OCI-LY3 (cell line): ENCODE data around the gene ADORA2A.
"Not testable (repeated sequence)": the region's sequence is repeated elsewhere in the genome, so short reads cannot be mapped to it uniquely, and the experiment has no call there.

Experiments
- H2AFZ ChIP-seq: fragments of 200-600, 300-600 bp; shearing (Covaris generic); 2 replicates; pipeline ENCODE4 v1.6.0; 2014; ENCODE audit warnings: antibody characterized with exemption, low read depth, low read length
- H3K27ac ChIP-seq: fragments of 200-600, 300-600 bp; sonication (generic); 2 replicates; pipeline ENCODE4 v1.5.1; 2014; ENCODE audit warnings: mild to moderate bottlenecking, low read length, moderate library complexity, mixed read lengths
- H3K27me3 ChIP-seq: fragments of 200-600, 300-600 bp; sonication (generic); 2 replicates; pipeline ENCODE4 v1.6.1; 2014; ENCODE audit warnings: low read depth, low read length, mixed read lengths
- H3K36me3 ChIP-seq: fragments of 200-600, 300-600 bp; sonication (generic); replicated peaks from 2 replicates; pipeline ENCODE3; 2014; ENCODE audit warnings: low read depth, low read length, mixed read lengths
- H3K4me1 ChIP-seq: fragments of 300-600, 200-600 bp; sonication (generic); 2 replicates; pipeline ENCODE4 v1.6.1; 2014; ENCODE audit warnings: low read length, mixed read lengths
- H3K4me2 ChIP-seq: fragments of 200-600, 300-600 bp; sonication (generic); 2 replicates; pipeline ENCODE4 v1.6.1; 2014; ENCODE audit warnings: low read length, mixed read lengths
- H3K4me3 ChIP-seq: fragments of 300-600, 200-600 bp; sonication (generic); 2 replicates; pipeline ENCODE4 v1.5.1; 2014; ENCODE audit warnings: antibody characterized with exemption, mild to moderate bottlenecking, low read length, moderate library complexity
- H3K79me2 ChIP-seq: fragments of 300-600, 200-600 bp; shearing (Covaris generic); 2 replicates; pipeline ENCODE4 v1.6.1; 2014; ENCODE audit warnings: mild to moderate bottlenecking, low read length, mixed read lengths
- H3K9ac ChIP-seq: fragments of 300-600, 200-600 bp; shearing (Covaris generic); 2 replicates; pipeline ENCODE4 v1.6.0; 2014; ENCODE audit warnings: mild to moderate bottlenecking, low read length, moderate library complexity
- H3K9me3 ChIP-seq: fragments of 200-600, 300-600 bp; shearing (Covaris generic); 2 replicates; pipeline ENCODE4 v1.6.1; 2014; ENCODE audit warnings: low read length, mixed read lengths; ENCODE audit not compliant: insufficient read depth
- H4K20me1 ChIP-seq: fragments of 200-600, 300-600 bp; sonication (generic); 2 replicates; pipeline ENCODE4 v1.6.1; 2016; ENCODE audit warnings: low read length, mixed read lengths; ENCODE audit not compliant: insufficient read depth
- EZH2phosphoT487 ChIP-seq: fragments of 200-600 bp; shearing (Covaris generic); IDR thresholded peaks from 2 replicates; pipeline ENCODE4 v1.6.1; 2018; ENCODE audit warnings: antibody characterized with exemption, mixed run types, low read depth
- TF ChIP-seq, protein P1 (sequence below): fragments of 200-600, 300-600 bp; sonication (generic); IDR thresholded peaks from 2 replicates; pipeline ENCODE4 v1.5.1; 2014; ENCODE audit warnings: antibody characterized with exemption, low read length, low read depth

Gene ADORA2A

DNA sequence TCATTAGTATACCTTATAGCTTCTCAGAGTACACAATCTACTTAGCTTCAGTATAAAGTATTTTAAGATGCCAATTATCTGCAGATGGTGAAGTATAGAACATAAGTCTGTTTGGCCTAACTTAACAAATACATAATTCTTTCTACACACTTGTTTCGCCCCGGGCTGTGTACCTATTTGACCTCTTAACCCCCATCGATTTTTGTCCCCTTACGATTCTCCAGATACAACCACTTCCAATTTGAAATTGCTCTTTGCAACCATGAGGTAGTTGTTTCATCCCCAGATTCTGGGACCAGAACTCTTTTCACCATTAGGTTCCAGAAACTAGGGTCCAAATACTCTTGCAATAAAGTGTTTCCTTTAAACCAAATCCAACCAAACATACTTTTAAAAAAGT is 57.8 kb downstream of the ADORA2A start:
- Histone ChIP-seq H3K27ac (no peak overlapping the region), H3K4me2 (no peak overlapping the region), H3K4me1 (peaks cover 10% of the 10 kb centered on the region), H3K9ac (no peak overlapping the region), H2AFZ (no peak overlapping the region), H4K20me1 (no peaks in the 10 kb centered on the region), H3K79me2 (no peaks in the 10 kb centered on the region), H3K27me3 (peaks cover 16% of the 10 kb centered on the region), H3K9me3 (no peaks in the 10 kb centered on the region), H3K36me3 (no peaks in the 10 kb centered on the region), H3K4me3 (no peak overlapping the region)
- TF ChIP-seq EZH2phosphoT487, result no peak
- TF ChIP-seq, protein P1, sequence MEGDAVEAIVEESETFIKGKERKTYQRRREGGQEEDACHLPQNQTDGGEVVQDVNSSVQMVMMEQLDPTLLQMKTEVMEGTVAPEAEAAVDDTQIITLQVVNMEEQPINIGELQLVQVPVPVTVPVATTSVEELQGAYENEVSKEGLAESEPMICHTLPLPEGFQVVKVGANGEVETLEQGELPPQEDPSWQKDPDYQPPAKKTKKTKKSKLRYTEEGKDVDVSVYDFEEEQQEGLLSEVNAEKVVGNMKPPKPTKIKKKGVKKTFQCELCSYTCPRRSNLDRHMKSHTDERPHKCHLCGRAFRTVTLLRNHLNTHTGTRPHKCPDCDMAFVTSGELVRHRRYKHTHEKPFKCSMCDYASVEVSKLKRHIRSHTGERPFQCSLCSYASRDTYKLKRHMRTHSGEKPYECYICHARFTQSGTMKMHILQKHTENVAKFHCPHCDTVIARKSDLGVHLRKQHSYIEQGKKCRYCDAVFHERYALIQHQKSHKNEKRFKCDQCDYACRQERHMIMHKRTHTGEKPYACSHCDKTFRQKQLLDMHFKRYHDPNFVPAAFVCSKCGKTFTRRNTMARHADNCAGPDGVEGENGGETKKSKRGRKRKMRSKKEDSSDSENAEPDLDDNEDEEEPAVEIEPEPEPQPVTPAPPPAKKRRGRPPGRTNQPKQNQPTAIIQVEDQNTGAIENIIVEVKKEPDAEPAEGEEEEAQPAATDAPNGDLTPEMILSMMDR, result no peak

- Histone ChIP-seq H3K27ac (no peak overlapping the region), H3K9me3 (no peaks in the 10 kb centered on the region), H3K27me3 (peaks cover 15% of the 10 kb centered on the region), H3K9ac (no peak overlapping the region), H3K79me2 (no peaks in the 10 kb centered on the region), H3K4me3 (no peak overlapping the region), H4K20me1 (no peaks in the 10 kb centered on the region), H3K36me3 (no peaks in the 10 kb centered on the region), H2AFZ (no peak overlapping the region), H3K4me1 (peaks cover 10% of the 10 kb centered on the region), H3K4me2 (no peak overlapping the region)
- TF ChIP-seq EZH2phosphoT487, result no peak
- TF ChIP-seq, protein P1, result peak; percentile 49
Observed at GRCh38 chr22:24485608-24486007, 58.2 kb downstream of the ADORA2A start.

DNA sequence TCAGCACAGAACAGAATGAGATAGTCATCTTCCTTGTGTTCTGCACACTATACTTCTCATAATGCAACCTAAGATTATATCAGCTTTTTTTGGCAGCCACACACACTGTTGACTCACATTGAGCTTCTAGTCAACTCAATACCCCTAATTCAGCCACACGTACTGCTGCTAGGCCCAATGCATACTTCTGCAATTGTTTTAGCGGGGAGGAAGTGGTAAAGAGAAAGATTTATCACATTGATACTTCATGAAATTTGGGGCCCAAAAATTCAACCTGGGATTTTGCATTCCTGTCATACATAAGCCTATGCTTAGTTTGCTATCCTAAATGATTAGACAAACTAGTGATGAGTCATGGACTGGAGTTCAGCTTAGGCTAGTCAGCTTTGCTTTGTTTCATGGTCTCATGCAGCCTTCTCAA is 59.1 kb downstream of the ADORA2A start:
- H3K27ac ChIP-seq, result no peak overlapping the region
- TF ChIP-seq EZH2phosphoT487, result no peak
- H3K4me1 ChIP-seq, result peaks cover 10% of the 10 kb centered on the region
- no peak overlapping the region for H2AFZ ChIP-seq
- no peaks in the 10 kb centered on the region for H3K36me3 ChIP-seq
- no peaks in the 10 kb centered on the region for H3K9me3 ChIP-seq
- no peaks in the 10 kb centered on the region for H3K79me2 ChIP-seq
- no peaks in the 10 kb centered on the region for H4K20me1 ChIP-seq
- H3K27me3 ChIP-seq, result peaks cover 7% of the 10 kb centered on the region
- H3K4me2 ChIP-seq, result peak overlapping the region; percentile 35
- no peak overlapping the region for H3K4me3 ChIP-seq
- no peak overlapping the region for H3K9ac ChIP-seq

DNA sequence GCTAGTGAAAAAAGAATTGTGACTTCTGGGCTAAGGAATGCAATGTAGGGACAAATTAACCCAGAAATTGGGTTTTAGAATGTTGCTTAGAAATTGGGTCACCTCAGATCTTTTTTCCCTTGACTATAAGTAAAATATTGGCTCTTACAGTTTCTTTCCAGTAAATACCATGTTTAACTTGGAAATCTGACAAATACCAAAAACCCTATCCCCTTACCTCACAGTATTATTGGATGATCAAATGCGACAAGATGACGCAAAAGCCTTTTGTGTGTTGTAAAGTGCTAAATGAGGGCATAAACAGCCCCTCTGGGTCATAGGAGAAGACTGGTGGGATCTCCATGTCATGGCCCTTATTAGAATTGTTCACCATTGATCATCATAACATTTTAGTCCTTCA is 61.6 kb downstream of the ADORA2A start:
- Histone ChIP-seq H3K9me3 (no peaks in the 10 kb centered on the region), H3K79me2 (no peaks in the 10 kb centered on the region), H3K4me1 (peaks cover 10% of the 10 kb centered on the region), H3K4me3 (no peak overlapping the region), H3K36me3 (no peaks in the 10 kb centered on the region), H3K27me3 (peaks cover 4% of the 10 kb centered on the region; the same call in 1 of the 2 replicates), H4K20me1 (no peaks in the 10 kb centered on the region), H3K9ac (no peak overlapping the region), H3K4me2 (no peak overlapping the region), H3K27ac (no peak overlapping the region), H2AFZ (no peak overlapping the region)
- no peak for TF ChIP-seq EZH2phosphoT487
- TF ChIP-seq, protein P1, result no peak

- H3K9me3 ChIP-seq, H3K4me2 ChIP-seq, H3K27ac ChIP-seq, H3K79me2 ChIP-seq, H3K4me3 ChIP-seq, H3K27me3 ChIP-seq, H3K36me3 ChIP-seq, H4K20me1 ChIP-seq, H2AFZ ChIP-seq, H3K9ac ChIP-seq: not testable (repeated sequence)
- H3K4me1 ChIP-seq, result peaks cover 10% of the 10 kb centered on the region
Observed at GRCh38 chr22:24489434-24489833, 62.0 kb downstream of the ADORA2A start.
